K562 (cell line): ENCODE measurements around the gene MAGEC1. TPM values are rescaled to one million over a fixed set of nuclear protein-coding genes. Genes with fewer than 3 reads are reported as not detected.

Experiments used
- polyA plus RNA-seq, 8 experiments: library from polyadenylated mRNA; depleted of rRNA in 4 of 8; stranded (reverse) in 5 of 8; unstranded in 3 of 8; fragments of >200 nt; fragmentation: Nextera tagmentation in 2 of 8; fragmentation: Illumina TruSeq in 1 of 8; extraction: Ambion mirVana in 2 of 8; extraction: Trizol in 1 of 8; gene quantifications; 2 replicates each; pipeline versions ENCODE4 v1.2.1 to v1.2.3, GENCODE V29; 2011 to 2014; ENCODE audit warnings: inconsistent platforms in 1 of 8, missing spikeins in 1 of 8
- total RNA-seq, 7 experiments: library from RNA; depleted of rRNA in 6 of 7; stranded (reverse); fragments of >200 nt in 6 of 7; fragmentation: Illumina TruSeq in 2 of 7; extraction: Trizol in 2 of 7; gene quantifications; 2 replicates each; pipeline versions ENCODE4 v1.2.1 to v1.2.3, GENCODE V29; 2011 to 2021; ENCODE audit warnings: low replicate concordance in 1 of 7

MAGEC1 gene
- total and polyA plus RNA-seq, 9 of the 15 experiments (the other 6 are each of a cell fraction or from before 2014, with no cell fraction given), result 5.6 to 56.6 (median 21.4) TPM

Other genes starting within 250 kb of the MAGEC1 start
- 0.24 TPM in 1 of 2 replicates, not detected in the other for gene SPANXD, start 205.2 kb upstream of the MAGEC1 start, total RNA-seq (2014; rRNA removed)
- gene SPANXD, start 205.2 kb upstream of the MAGEC1 start, total RNA-seq (2014; rRNA removed; fragmentation: Illumina TruSeq; extraction: Trizol), result not detected in 2 replicates
- not detected in 2 replicates for gene SPANXD, start 205.2 kb upstream of the MAGEC1 start, total RNA-seq (2015; rRNA removed; fragmentation: Illumina TruSeq; extraction: Trizol)
- gene SPANXD, start 205.2 kb upstream of the MAGEC1 start, total RNA-seq (2021), result not detected in 2 replicates
- gene SPANXD, start 205.2 kb upstream of the MAGEC1 start, polyA plus RNA-seq (2011; rRNA removed), result not detected in 2 replicates
- gene SPANXD, start 205.2 kb upstream of the MAGEC1 start, polyA plus RNA-seq (2014; fragmentation: Illumina TruSeq; extraction: Trizol), result not detected in 2 replicates
- gene SPANXD, start 205.2 kb upstream of the MAGEC1 start, polyA plus RNA-seq (2014; fragmentation: Nextera tagmentation; extraction: Ambion mirVana), result not detected
- gene SPANXD, start 205.2 kb upstream of the MAGEC1 start, polyA plus RNA-seq (2014; rRNA removed), result 0.20 TPM in 1 of 2 replicates, not detected in the other
- gene MAGEC3, start 65.6 kb upstream of the MAGEC1 start, total RNA-seq (2014; rRNA removed), result not detected in 2 replicates
- gene MAGEC3, start 65.6 kb upstream of the MAGEC1 start, total RNA-seq (2014; rRNA removed; fragmentation: Illumina TruSeq; extraction: Trizol), result 0.11 TPM in 1 of 2 replicates, not detected in the other
- gene MAGEC3, start 65.6 kb upstream of the MAGEC1 start, total RNA-seq (2015; rRNA removed; fragmentation: Illumina TruSeq; extraction: Trizol), result 0.23 TPM in 1 of 2 replicates, not detected in the other
- not detected in 2 replicates for gene MAGEC3, start 65.6 kb upstream of the MAGEC1 start, total RNA-seq (2021)
- gene MAGEC3, start 65.6 kb upstream of the MAGEC1 start, polyA plus RNA-seq (2011; rRNA removed), result not detected in 2 replicates
- not detected in 2 replicates for gene MAGEC3, start 65.6 kb upstream of the MAGEC1 start, polyA plus RNA-seq (2014; fragmentation: Illumina TruSeq; extraction: Trizol)
- under 1 TPM in 1 of 2 experiments, not detected in 1; 0.17 TPM for gene MAGEC3, start 65.6 kb upstream of the MAGEC1 start, polyA plus RNA-seq (2014; fragmentation: Nextera tagmentation; extraction: Ambion mirVana)
- gene MAGEC3, start 65.6 kb upstream of the MAGEC1 start, polyA plus RNA-seq (2014; rRNA removed), result 0.07 and 0.28 TPM in 2 replicates